Activated CD4-positive, alpha-beta T cell treated with anti-CD3 and anti-CD28 coated beads for 36 hours (primary cell): ENCODE measurements around the gene SNAI3. TPM values are rescaled to one million over a fixed set of nuclear protein-coding genes. Genes with fewer than 3 reads are reported as not detected.

Experiments
- ATAC-seq: fragments of 200-7000 bp; cut with Tn5 transposase; one replicate; pipeline ENCODE4 v1.10.0; 2021; ENCODE audit warnings: mild to moderate bottlenecking, moderate library complexity
- CTCF ChIA-PET: fragments of 350-600 bp; sonication (Branson Sonifier 250); formaldehyde crosslinking; loops from one replicate; lab custom pipeline; 2021; ENCODE audit warnings: antibody characterized with exemption; lab: Charles Lee
- POLR2A ChIA-PET: fragments of 350-600 bp; sonication (Branson Sonifier 250); formaldehyde crosslinking; loops from one replicate; lab custom pipeline; 2021; ENCODE audit warnings: antibody characterized with exemption, inconsistent platforms; lab: Charles Lee
- DNase-seq: peaks from one replicate; pipeline ENCODE4 v3.0.0-alpha.2; 2020
- H3K27ac Mint-ChIP-seq: one replicate; pipeline ENCODE4 v1.8.0; 2021; ENCODE audit warnings: mixed read lengths
- H3K27me3 Mint-ChIP-seq: one replicate; pipeline ENCODE4 v1.8.0; 2021; ENCODE audit warnings: mixed read lengths
- H3K36me3 Mint-ChIP-seq: one replicate; pipeline ENCODE4 v1.8.0; 2021; ENCODE audit warnings: low read depth, mixed read lengths
- H3K4me1 Mint-ChIP-seq: one replicate; pipeline ENCODE4 v1.8.0; 2021; ENCODE audit warnings: mixed read lengths
- H3K4me3 Mint-ChIP-seq: one replicate; pipeline ENCODE4 v1.8.0; 2021; ENCODE audit warnings: mild to moderate bottlenecking, moderate library complexity, mixed read lengths
- H3K9me3 Mint-ChIP-seq: one replicate; pipeline ENCODE4 v1.8.0; 2021; ENCODE audit warnings: low read depth, mixed read lengths
- intact Hi-C, 2 experiments: fragments of 100-400 bp; cut with DNase I in 1 of 2; cut with micrococcal nuclease in 1 of 2; formaldehyde crosslinking; loops; one replicate each; pipeline versions ENCODE4 v1.14.2 to v1.15.1; 2022 to 2024; cut with DNase I, micrococcal nuclease
- total RNA-seq, 2 experiments: library from RNA; stranded (reverse); gene quantifications; one replicate each; pipeline ENCODE4 v1.2.3, GENCODE V29; 2021

Gene SNAI3
- total RNA-seq, 2 experiments from 2014 or later, result 3.6 to 4.1 TPM

- Mint-ChIP-seq H3K9me3 (no peaks in the 10 kb centered on the region), H3K4me1 (no peaks in the 10 kb centered on the region), H3K27me3 (no peaks in the 10 kb centered on the region), H3K36me3 (peaks cover 13% of the 10 kb centered on the region), H3K4me3 (no peak overlapping the region), H3K27ac (no peak overlapping the region)
- ChIA-PET CTCF (no interaction called here), POLR2A (no interaction called here)
- ATAC-seq (no peak), DNase-seq (no peak)
- intact Hi-C loops, result no loop called here
Measured at GRCh38 chr16:88727871-88728270, 41.6 kb upstream of the SNAI3 start.

GRCh38 chr16:88726981-88727380 is 40.7 kb upstream of the SNAI3 start:
- DNase-seq, result no peak
- Mint-ChIP-seq H3K36me3 (peaks cover 16% of the 10 kb centered on the region), H3K27me3 (no peaks in the 10 kb centered on the region), H3K4me1 (no peaks in the 10 kb centered on the region), H3K9me3 (no peaks in the 10 kb centered on the region), H3K4me3 (no peak overlapping the region), H3K27ac (no peak overlapping the region)
- ATAC-seq, result no peak
- intact Hi-C loops, result no loop called here
- ChIA-PET CTCF (no interaction called here), POLR2A (no interaction called here)

- Mint-ChIP-seq H3K27ac (no peak overlapping the region), H3K4me1 (no peaks in the 10 kb centered on the region), H3K9me3 (no peaks in the 10 kb centered on the region), H3K36me3 (peaks cover 14% of the 10 kb centered on the region), H3K27me3 (no peaks in the 10 kb centered on the region), H3K4me3 (no peak overlapping the region)
- intact Hi-C loops, result no loop called here
- DNase-seq (no peak), ATAC-seq (no peak)
- ChIA-PET POLR2A (no interaction called here), CTCF (no interaction called here)
Measured at GRCh38 chr16:88726408-88726749, 40.1 kb upstream of the SNAI3 start.

- no peaks in the 10 kb centered on the region for H3K9me3 Mint-ChIP-seq
- peaks cover 9% of the 10 kb centered on the region for H3K36me3 Mint-ChIP-seq
- H3K27ac Mint-ChIP-seq, result no peak overlapping the region
- no peak overlapping the region for H3K4me3 Mint-ChIP-seq
- intact Hi-C loops, result no loop called here
- ChIA-PET POLR2A (no interaction called here), CTCF (no interaction called here)
- H3K27me3 Mint-ChIP-seq, result no peaks in the 10 kb centered on the region
- H3K4me1 Mint-ChIP-seq, result no peaks in the 10 kb centered on the region
- no peak for ATAC-seq
- DNase-seq, result no peak
Measured at GRCh38 chr16:88725609-88726407, 39.5 kb upstream of the SNAI3 start.

- ChIA-PET CTCF (no interaction called here), POLR2A (no interaction called here)
- no peaks in the 10 kb centered on the region for H3K27me3 Mint-ChIP-seq
- no peak overlapping the region for H3K4me3 Mint-ChIP-seq
- DNase-seq (no peak), ATAC-seq (no peak)
- no peaks in the 10 kb centered on the region for H3K9me3 Mint-ChIP-seq
- intact Hi-C loops, result no loop called here
- no peak overlapping the region for H3K27ac Mint-ChIP-seq
- H3K36me3 Mint-ChIP-seq, result peaks cover 13% of the 10 kb centered on the region
- H3K4me1 Mint-ChIP-seq, result no peaks in the 10 kb centered on the region
Measured at GRCh38 chr16:88724855-88725555, 38.7 kb upstream of the SNAI3 start.

GRCh38 chr16:88723911-88724310 is 37.6 kb upstream of the SNAI3 start:
- peaks cover 17% of the 10 kb centered on the region for H3K36me3 Mint-ChIP-seq
- H3K27ac Mint-ChIP-seq, result no peak overlapping the region
- no peaks in the 10 kb centered on the region for H3K9me3 Mint-ChIP-seq
- no peaks in the 10 kb centered on the region for H3K27me3 Mint-ChIP-seq
- ChIA-PET POLR2A (no interaction called here), CTCF (no interaction called here)
- DNase-seq (no peak), ATAC-seq (no peak)
- intact Hi-C loops, result no loop called here
- H3K4me3 Mint-ChIP-seq, result no peak overlapping the region
- no peaks in the 10 kb centered on the region for H3K4me1 Mint-ChIP-seq

GRCh38 chr16:88723507-88723887 is 37.2 kb upstream of the SNAI3 start:
- Mint-ChIP-seq H3K36me3 (peaks cover 19% of the 10 kb centered on the region), H3K27ac (no peak overlapping the region), H3K4me1 (no peaks in the 10 kb centered on the region), H3K27me3 (no peaks in the 10 kb centered on the region), H3K9me3 (no peaks in the 10 kb centered on the region), H3K4me3 (no peak overlapping the region)
- ChIA-PET CTCF (no interaction called here), POLR2A (no interaction called here)
- intact Hi-C loops, result no loop called here
- ATAC-seq, result no peak
- no peak for DNase-seq

- no peak overlapping the region for H3K27ac Mint-ChIP-seq
- no peak overlapping the region for H3K4me3 Mint-ChIP-seq
- H3K36me3 Mint-ChIP-seq, result peaks cover 23% of the 10 kb centered on the region
- POLR2A ChIA-PET, result no interaction called here
- CTCF ChIA-PET, result interaction anchor here (0.8 kb wide), 1 partner anchor 76 kb away, joined by 3 read pairs; no protein-coding TSS in a partner anchor
- no peaks in the 10 kb centered on the region for H3K4me1 Mint-ChIP-seq
- ATAC-seq (no peak), DNase-seq (no peak)
- H3K9me3 Mint-ChIP-seq, result no peaks in the 10 kb centered on the region
- H3K27me3 Mint-ChIP-seq, result no peaks in the 10 kb centered on the region
- intact Hi-C loops, result no loop called here
Measured at GRCh38 chr16:88722784-88723506, 36.6 kb upstream of the SNAI3 start.

- H3K27me3 Mint-ChIP-seq, result no peaks in the 10 kb centered on the region
- no peaks in the 10 kb centered on the region for H3K9me3 Mint-ChIP-seq
- DNase-seq (no peak), ATAC-seq (no peak)
- intact Hi-C loops, result no loop called here
- H3K4me3 Mint-ChIP-seq, result no peak overlapping the region
- H3K36me3 Mint-ChIP-seq, result peaks cover 27% of the 10 kb centered on the region
- ChIA-PET POLR2A (no interaction called here), CTCF (interaction anchor here (0.8 kb wide), 1 partner anchor 77 kb away, joined by 3 read pairs; no protein-coding TSS in a partner anchor)
- H3K4me1 Mint-ChIP-seq, result no peaks in the 10 kb centered on the region
- no peak overlapping the region for H3K27ac Mint-ChIP-seq
Measured at GRCh38 chr16:88721815-88722755, 35.8 kb upstream of the SNAI3 start.

- H3K4me1 Mint-ChIP-seq, result no peaks in the 10 kb centered on the region
- ATAC-seq, result no peak
- no peak overlapping the region for H3K27ac Mint-ChIP-seq
- peaks cover 27% of the 10 kb centered on the region for H3K36me3 Mint-ChIP-seq
- intact Hi-C loops, result no loop called here
- ChIA-PET CTCF (no interaction called here), POLR2A (no interaction called here)
- no peak for DNase-seq
- no peaks in the 10 kb centered on the region for H3K27me3 Mint-ChIP-seq
- no peak overlapping the region for H3K4me3 Mint-ChIP-seq
- no peaks in the 10 kb centered on the region for H3K9me3 Mint-ChIP-seq
Measured at GRCh38 chr16:88721236-88721635, 34.9 kb upstream of the SNAI3 start.

- H3K36me3 Mint-ChIP-seq, result peaks cover 25% of the 10 kb centered on the region
- H3K27ac Mint-ChIP-seq, result no peak overlapping the region
- CTCF ChIA-PET, result no interaction called here
Measured at GRCh38 chr16:88720396-88720970, 34.2 kb upstream of the SNAI3 start.

More at GRCh38 chr16:88720396-88720970, 34.2 kb upstream of the SNAI3 start:
- Mint-ChIP-seq H3K9me3 (no peaks in the 10 kb centered on the region), H3K27me3 (no peaks in the 10 kb centered on the region), H3K4me1 (no peaks in the 10 kb centered on the region), H3K4me3 (no peak overlapping the region)
- DNase-seq, result no peak
- POLR2A ChIA-PET, result no interaction called here
- intact Hi-C loops, result no loop called here
- ATAC-seq, result no peak
